WI38 (cell line): Measurements from ENCODE around the gene LIPI.
"Not testable (repeated sequence)": the region's sequence is repeated elsewhere in the genome, so short reads cannot be mapped to it uniquely, and the experiment has no call there.

Experiments used
- H3K4me3 ChIP-seq: 2 replicates; pipeline ENCODE4 v1.5.1; 2011; ENCODE audit warnings: low read depth, mild to moderate bottlenecking, control low read depth, low read length
- CTCF ChIP-seq: IDR thresholded peaks from 2 replicates; pipeline ENCODE4 v1.5.1; 2012; ENCODE audit warnings: low read depth, mild to moderate bottlenecking, control low read depth, low read length

The LIPI gene

GRCh38 chr21:14064296-14064645 lies 146.5 kb downstream of the LIPI start:
- no peak for TF ChIP-seq CTCF
- no peak overlapping the region for H3K4me3 ChIP-seq

- H3K4me3 ChIP-seq: not testable (repeated sequence)
Observed at GRCh38 chr21:14063620-14064295, 147.0 kb downstream of the LIPI start.

- H3K4me3 ChIP-seq: not testable (repeated sequence)
Observed at GRCh38 chr21:14062684-14063083, 148.1 kb downstream of the LIPI start.

GRCh38 chr21:14061820-14062219 lies 148.9 kb downstream of the LIPI start:
- H3K4me3 ChIP-seq: not testable (repeated sequence)

- not testable (repeated sequence) for H3K4me3 ChIP-seq
Observed at GRCh38 chr21:14058995-14059627, 151.6 kb downstream of the LIPI start.
